Middle frontal gyrus (tissue), 1 donor: Measurements from ENCODE around the gene PLAAT4.

Experiments
- DNase-seq: peaks from one replicate; pipeline ENCODE4 v3.0.0-alpha.2; 2015; ENCODE audit warnings: low spot score; ENCODE audit errors: extremely low spot score

PLAAT4 gene

GRCh38 chr11:63536669-63537292, at the start of gene PLAAT4:
Gene PLAAT4 (plus strand): TSS chr11:63536808. CDS start chr11:63536869, 61 bp downstream.
- peak; percentile 29 for DNase-seq

GRCh38 chr11:63488789-63489188, 47.8 kb upstream of the PLAAT4 start:
- no peak for DNase-seq

GRCh38 chr11:63489879-63490278, 46.7 kb upstream of the PLAAT4 start:
- no peak for DNase-seq

- no peak for DNase-seq
Observed at GRCh38 chr11:63490551-63491239, 45.9 kb upstream of the PLAAT4 start, which contains the start of gene PLAAT5. Gene PLAAT5 (minus strand): TSS chr11:63491167. CDS start chr11:63491034, 133 bp downstream.

GRCh38 chr11:63491240-63491587, 45.4 kb upstream of the PLAAT4 start:
- DNase-seq, result no peak

GRCh38 chr11:63491636-63492372, 44.8 kb upstream of the PLAAT4 start:
- DNase-seq, result no peak

- no peak for DNase-seq
Observed at GRCh38 chr11:63492441-63492840, 44.2 kb upstream of the PLAAT4 start.

GRCh38 chr11:63493127-63493526, 43.5 kb upstream of the PLAAT4 start:
- DNase-seq, result no peak

GRCh38 chr11:63494975-63495374, 41.6 kb upstream of the PLAAT4 start:
- no peak for DNase-seq

GRCh38 chr11:63499874-63500273, 36.7 kb upstream of the PLAAT4 start:
- no peak for DNase-seq

GRCh38 chr11:63501236-63501635, 35.4 kb upstream of the PLAAT4 start:
- no peak for DNase-seq

- DNase-seq, result no peak
Observed at GRCh38 chr11:63502252-63502820, 34.3 kb upstream of the PLAAT4 start.

- no peak for DNase-seq
Observed at GRCh38 chr11:63503492-63503891, 33.1 kb upstream of the PLAAT4 start.

GRCh38 chr11:63504054-63504453, 32.6 kb upstream of the PLAAT4 start:
- no peak for DNase-seq

GRCh38 chr11:63504933-63505586, 31.5 kb upstream of the PLAAT4 start:
- DNase-seq, result no peak

- DNase-seq, result no peak
Observed at GRCh38 chr11:63505857-63506528, 30.6 kb upstream of the PLAAT4 start, which contains the start of gene LGALS12. Gene LGALS12 (plus strand): TSS chr11:63506084. CDS start chr11:63506459, 375 bp downstream.

GRCh38 chr11:63506876-63507275, 29.7 kb upstream of the PLAAT4 start:
- no peak for DNase-seq

GRCh38 chr11:63507511-63507910, 29.1 kb upstream of the PLAAT4 start:
- no peak for DNase-seq

GRCh38 chr11:63508009-63508408, 28.6 kb upstream of the PLAAT4 start:
- DNase-seq, result peak; percentile 52

GRCh38 chr11:63508745-63509144, 27.9 kb upstream of the PLAAT4 start:
- no peak for DNase-seq
